Suprapubic skin (tissue), 4 donors: ENCODE measurements around the gene TLE7. TPM values are rescaled to one million over a fixed set of nuclear protein-coding genes. Genes with fewer than 3 reads are reported as not detected.

ENCODE experiments used
- DNase-seq, 2 donors: peaks; one replicate each; pipeline ENCODE4 v3.0.0-alpha.2; 2019; ENCODE audit warnings: low spot score in 2 of 2
- H3K27ac ChIP-seq: fragments of 200-600 bp; sonication (generic); one replicate; pipeline ENCODE4 v1.5.1; 2019
- H3K27me3 ChIP-seq: fragments of 200-600 bp; sonication (generic); one replicate; pipeline ENCODE4 v1.5.1; 2019
- H3K36me3 ChIP-seq: fragments of 200-600 bp; sonication (generic); one replicate; pipeline ENCODE4 v1.5.1; 2019
- H3K4me1 ChIP-seq: fragments of 200-600 bp; sonication (generic); one replicate; pipeline ENCODE4 v1.5.1; 2019
- H3K4me3 ChIP-seq: fragments of 200-600 bp; sonication (generic); one replicate; pipeline ENCODE4 v1.5.1; 2019; ENCODE audit warnings: mild to moderate bottlenecking
- H3K9me3 ChIP-seq: fragments of 200-600 bp; sonication (generic); one replicate; pipeline ENCODE4 v1.5.1; 2019
- CTCF ChIP-seq, 2 donors: fragments of 200-600 bp in 1 of 2; fragments of 450-650 bp in 1 of 2; sonication (generic) in 1 of 2; IDR thresholded peaks; one replicate each; pipeline ENCODE4 v1.5.1; 2016 to 2019; ENCODE audit warnings: antibody characterized with exemption in 2 of 2, mild to moderate bottlenecking in 1 of 2, moderate library complexity in 1 of 2
- EP300 ChIP-seq: sonication (generic); formaldehyde crosslinking; IDR thresholded peaks from one replicate; pipeline ENCODE4 v1.6.1; 2017; ENCODE audit warnings: antibody characterized with exemption
- POLR2A ChIP-seq, 2 donors: fragments of 450-650 bp; IDR thresholded peaks; one replicate each; pipeline ENCODE4 v1.6.1; 2017; ENCODE audit warnings: antibody characterized with exemption in 2 of 2, mild to moderate bottlenecking in 2 of 2, moderate library complexity in 2 of 2
- POLR2AphosphoS5 ChIP-seq, 3 donors: sonication (generic); formaldehyde crosslinking; IDR thresholded peaks; one replicate each; pipeline ENCODE4 v1.6.1; 2017; ENCODE audit warnings: antibody characterized with exemption in 3 of 3
- WGBS: methylation state at CpG from one replicate; pipeline ENCODE4 v1.1.5; 2018; 5-methylcytosine and 5-hydroxymethylcytosine counted together
- total RNA-seq, 4 donors: library from RNA; depleted of rRNA; stranded (reverse); fragments of >200 nt; gene quantifications; one replicate each; pipeline ENCODE4 v1.1.0, GENCODE V29; 2016

Gene TLE7
- total RNA-seq, 4 donors from 2014 or later: not detected

- peaks cover 24% of the 10 kb centered on the region for H3K27me3 ChIP-seq
- 86% methylated on average over 7 of the region's 7 CpGs for whole genome bisulfite sequencing
These were observed 52.5 kb downstream of the TLE7 start for GRCh38 chr16:71389330-71389729.

GRCh38 chr16:71387045-71387871 lies 54.6 kb downstream of the TLE7 start:
- H3K27ac ChIP-seq: no peak overlapping the region
- WGBS: 15% methylated on average over 9 of the region's 9 CpGs
- no peak for TF ChIP-seq CTCF (IDR thresholded peaks at IDR 0.05)

More at GRCh38 chr16:71389330-71389729, 52.5 kb downstream of the TLE7 start:
- no peak overlapping the region for H3K27ac ChIP-seq
- no peaks in the 10 kb centered on the region for H3K9me3 ChIP-seq
- H3K4me3 ChIP-seq: no peak overlapping the region
- TF ChIP-seq POLR2AphosphoS5 (IDR thresholded peaks at IDR 0.05): no peak
- TF ChIP-seq CTCF (IDR thresholded peaks at IDR 0.05): no peak
- no peak for TF ChIP-seq POLR2A (IDR thresholded peaks at IDR 0.05)
- no peak for TF ChIP-seq EP300
- no peaks in the 10 kb centered on the region for H3K36me3 ChIP-seq
- H3K4me1 ChIP-seq: peaks cover 13% of the 10 kb centered on the region
- no peak for DNase-seq

GRCh38 chr16:71384073-71384724 lies 57.7 kb downstream of the TLE7 start:
- Histone ChIP-seq H3K27me3 (peaks cover 25% of the 10 kb centered on the region), H3K36me3 (no peaks in the 10 kb centered on the region), H3K27ac (no peak overlapping the region), H3K4me1 (peaks cover 13% of the 10 kb centered on the region), H3K9me3 (no peaks in the 10 kb centered on the region), H3K4me3 (no peak overlapping the region)
- DNase-seq: no peak
- no peak for TF ChIP-seq EP300
- no peak for TF ChIP-seq POLR2AphosphoS5 (IDR thresholded peaks at IDR 0.05)
- TF ChIP-seq CTCF (IDR thresholded peaks at IDR 0.05): no peak
- TF ChIP-seq POLR2A (IDR thresholded peaks at IDR 0.05): no peak
- 58% methylated on average over 10 of the region's 10 CpGs for WGBS

More at GRCh38 chr16:71387045-71387871, 54.6 kb downstream of the TLE7 start:
- Histone ChIP-seq H3K4me3 (no peak overlapping the region), H3K9me3 (no peaks in the 10 kb centered on the region), H3K27me3 (peaks cover 27% of the 10 kb centered on the region), H3K4me1 (peaks cover 13% of the 10 kb centered on the region), H3K36me3 (no peaks in the 10 kb centered on the region)
- DNase-seq: no peak

- WGBS: 51% methylated on average over 10 of the region's 11 CpGs
- H3K4me1 ChIP-seq: peaks cover 13% of the 10 kb centered on the region
- H3K4me3 ChIP-seq: no peak overlapping the region
- peaks cover 25% of the 10 kb centered on the region for H3K27me3 ChIP-seq
- H3K27ac ChIP-seq: peak overlapping the region; percentile 41
- no peak for TF ChIP-seq POLR2A (IDR thresholded peaks at IDR 0.05)
- TF ChIP-seq POLR2AphosphoS5 (IDR thresholded peaks at IDR 0.05): no peak
- TF ChIP-seq CTCF (IDR thresholded peaks at IDR 0.05): no peak
- TF ChIP-seq EP300: no peak
- H3K9me3 ChIP-seq: no peaks in the 10 kb centered on the region
- H3K36me3 ChIP-seq: no peaks in the 10 kb centered on the region
- DNase-seq: no peak
These were observed 58.6 kb downstream of the TLE7 start for GRCh38 chr16:71383054-71383773.

- Histone ChIP-seq H3K36me3 (no peaks in the 10 kb centered on the region), H3K9me3 (no peaks in the 10 kb centered on the region), H3K27me3 (peaks cover 20% of the 10 kb centered on the region), H3K4me3 (no peak overlapping the region), H3K4me1 (no peaks in the 10 kb centered on the region), H3K27ac (no peak overlapping the region)
- 59% methylated on average over 6 of the region's 6 CpGs for WGBS
- no peak for DNase-seq
- TF ChIP-seq CTCF (IDR thresholded peaks at IDR 0.05) (no peak), POLR2AphosphoS5 (IDR thresholded peaks at IDR 0.05) (no peak), POLR2A (IDR thresholded peaks at IDR 0.05) (no peak), EP300 (no peak)
These were observed 61.0 kb downstream of the TLE7 start for GRCh38 chr16:71380831-71381230.
